Dermis microvascular lymphatic vessel endothelial cell (primary cell): ENCODE data around the gene HYAL3. TPM values are rescaled to one million over a fixed set of nuclear protein-coding genes. Genes with fewer than 3 reads are reported as not detected.

Experiments used
- total RNA-seq: library from RNA; depleted of rRNA; stranded (reverse); fragments of >200 nt; gene quantifications from 2 replicates; pipeline ENCODE4 v1.2.1, GENCODE V29; 2014

Gene HYAL3
- total RNA-seq, 1 donor from 2014 or later = 17.5 TPM

Other genes with a start within 250 kb of the HYAL3 start
- 108 and 148 TPM in 2 replicates for gene RBM5, start 210.5 kb downstream of the HYAL3 start, total RNA-seq
- gene SEMA3F, start 144.1 kb downstream of the HYAL3 start, total RNA-seq = 15.7 and 29.8 TPM in 2 replicates
- gene GNAT1, start 107.8 kb downstream of the HYAL3 start, total RNA-seq = under 0.01 TPM in 1 of 2 replicates, not detected in the other
- gene SLC38A3, start 94.1 kb downstream of the HYAL3 start, total RNA-seq = under 0.01 TPM in 2 replicates
- 390 and 560 TPM in 2 replicates for gene GNAI2, start 63.2 kb downstream of the HYAL3 start, total RNA-seq
- gene SEMA3B, start 30.3 kb downstream of the HYAL3 start, total RNA-seq = 0.26 and 0.51 TPM in 2 replicates
- gene LSMEM2, start 20.3 kb downstream of the HYAL3 start, total RNA-seq = not detected in 2 replicates
- gene IFRD2, start 7.0 kb downstream of the HYAL3 start, total RNA-seq = 117 and 130 TPM in 2 replicates
- 4.0 and 4.5 TPM in 2 replicates for gene NAA80, start within 50 bp of the HYAL3 start, total RNA-seq
- 4.6 and 6.7 TPM in 2 replicates for gene HYAL1, start 4.2 kb upstream of the HYAL3 start, total RNA-seq
- 384 and 564 TPM in 2 replicates for gene HYAL2, start 23.3 kb upstream of the HYAL3 start, total RNA-seq
- 20.7 and 22.3 TPM in 2 replicates for gene TUSC2, start 28.8 kb upstream of the HYAL3 start, total RNA-seq
- 12.6 and 23.9 TPM in 2 replicates for gene RASSF1, start 41.4 kb upstream of the HYAL3 start, total RNA-seq
- gene ZMYND10, start 46.3 kb upstream of the HYAL3 start, total RNA-seq = under 0.01 and 0.25 TPM in 2 replicates
- gene NPRL2, start 51.4 kb upstream of the HYAL3 start, total RNA-seq = 12.3 and 16.9 TPM in 2 replicates
- 18.9 and 23.9 TPM in 2 replicates for gene CYB561D2, start 51.5 kb upstream of the HYAL3 start, total RNA-seq
- 27.0 and 43.9 TPM in 2 replicates for gene TMEM115, start 60.1 kb upstream of the HYAL3 start, total RNA-seq
- gene CACNA2D2, start 204.2 kb upstream of the HYAL3 start, total RNA-seq = under 0.01 TPM in 2 replicates